ENCODE data around the gene NRP1. TPM values are rescaled to one million over a fixed set of nuclear protein-coding genes. Genes with fewer than 3 reads are reported as not detected.

The NRP1 gene
- total and polyA plus RNA-seq, 2 donors (not counting 3 experiments of a cell fraction or from before 2014, with no cell fraction given): 122 to 306 TPM

DNA sequence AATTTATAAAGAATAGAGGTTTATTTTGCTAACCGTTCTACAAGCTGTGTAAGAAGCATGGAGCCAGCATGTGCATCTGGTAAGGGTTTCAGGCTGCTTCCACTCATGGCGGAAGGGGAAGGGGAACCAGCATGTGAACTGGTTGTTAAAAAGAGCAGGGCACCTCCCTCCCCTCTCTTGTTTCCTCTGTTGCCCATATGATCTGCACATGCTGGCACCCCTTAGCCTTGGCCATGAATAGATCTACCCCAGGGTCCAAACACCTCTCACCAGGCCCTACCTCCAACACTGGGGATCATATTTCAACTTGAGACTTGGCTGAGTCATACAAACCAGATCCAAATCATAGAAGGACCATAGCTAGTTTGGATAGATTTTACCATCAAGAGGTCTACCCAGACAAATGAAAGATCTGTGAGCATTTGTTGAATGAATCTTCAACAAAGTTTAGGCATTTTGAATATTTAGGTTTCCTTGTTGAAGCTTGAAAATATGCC is 36.0 kb upstream of the NRP1 start:
- FAIRE-seq: no peak

DNA sequence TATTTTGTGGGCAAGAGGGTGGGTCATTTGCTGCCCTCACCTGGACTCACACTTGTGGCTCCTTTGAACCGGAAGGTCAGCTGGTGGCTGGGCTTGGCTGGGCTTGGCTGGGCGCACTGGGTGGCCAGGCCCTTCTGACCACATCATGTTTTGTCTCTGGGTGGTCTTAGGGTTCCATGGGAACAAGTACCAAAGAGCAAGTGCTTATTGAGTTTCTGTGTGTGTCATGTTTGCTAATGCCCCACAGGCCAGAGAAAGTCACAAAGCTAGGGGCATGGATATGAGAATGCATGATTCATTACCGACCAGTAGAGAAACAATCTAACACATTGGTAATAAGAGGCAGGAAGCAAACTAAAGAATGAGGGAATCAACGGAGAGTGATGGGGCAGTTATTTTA is 33.6 kb upstream of the NRP1 start:
- no peaks in the 10 kb centered on the region for H3K79me2 ChIP-seq (ENCODE audit: control insufficient read depth, insufficient read depth, low read length)
- ChIA-PET CTCF (no interaction called here), POLR2A (no interaction called here)
- H3K4me3 ChIP-seq (replicated peaks in 1 of 3; ENCODE audit: insufficient read depth in 1 of 3, low read depth in 1 of 3, low read length in 3 of 3): no peak overlapping the region
- H2AFZ ChIP-seq (ENCODE audit: low read depth, low read length): peak overlapping the region; percentile 22
- no TSS peak for BruUV-seq (replicated peaks)
- dilution Hi-C loops (cut with MboI; ENCODE audit: extremely low pct_ligation_motif_present, low sequenced_read_pairs): no loop called here
- no peak overlapping the region for H3K4me2 ChIP-seq (ENCODE audit: insufficient read depth, low read length)
- intact Hi-C loops (cut with micrococcal nuclease): loop anchor here (5.0 to 10.0 kb wide), 2 partner anchors 139 to 1223 kb away; no protein-coding TSS in a partner anchor
- H3K27ac ChIP-seq (ENCODE audit: insufficient read depth, low read depth, low read length): no peak overlapping the region
- DNase-seq (ENCODE audit: low read depth, low spot score) (no peak), FAIRE-seq (no peak)
- H3K4me1 ChIP-seq (ENCODE audit: control insufficient read depth, extremely low read depth, insufficient read depth, low read length): peaks cover 35% of the 10 kb centered on the region
- H3K9ac ChIP-seq (replicated peaks; ENCODE audit: extremely low read depth, insufficient read depth, low read length): no peak overlapping the region
- no peaks in the 10 kb centered on the region for H3K36me3 ChIP-seq (ENCODE audit: control insufficient read depth in 2 of 2, extremely low read depth in 1 of 2, insufficient read depth in 2 of 2, low read length in 2 of 2)
- no peaks in the 10 kb centered on the region for H3K27me3 ChIP-seq (ENCODE audit: control insufficient read depth in 2 of 2, insufficient read depth in 2 of 2, low read length in 2 of 2)
- H4K20me1 ChIP-seq (replicated peaks; ENCODE audit: control insufficient read depth, extremely low read depth, insufficient read depth, low read length): no peaks in the 10 kb centered on the region
- TF ChIP-seq POLR2AphosphoS5 (IDR thresholded peaks at IDR 0.05; ENCODE audit: insufficient read depth, low read depth, low read length) (no peak), EZH2 (IDR thresholded peaks at IDR 0.05; ENCODE audit: borderline replicate concordance, low read depth, low read length, severe bottlenecking) (no peak), FOS (IDR thresholded peaks at IDR 0.05; ENCODE audit: borderline replicate concordance, insufficient read depth, low read length) (no peak)
- peaks cover 5% of the 10 kb centered on the region for H3K9me3 ChIP-seq (replicated peaks; ENCODE audit: control insufficient read depth, insufficient read depth, low read length)
- no peaks in the 10 kb centered on the region for H3K9me1 ChIP-seq (replicated peaks; ENCODE audit: control insufficient read depth, extremely low read depth, insufficient read depth, low read length)

More for the DNA sequence above, 36.0 kb upstream of the NRP1 start:
- intact Hi-C loops (cut with micrococcal nuclease) (no loop called here), dilution Hi-C loops (cut with MboI; ENCODE audit: extremely low pct_ligation_motif_present, low sequenced_read_pairs) (no loop called here)
- Histone ChIP-seq H3K27ac (ENCODE audit: insufficient read depth, low read depth, low read length) (no peak overlapping the region), H3K27me3 (ENCODE audit: control insufficient read depth in 2 of 2, insufficient read depth in 2 of 2, low read length in 2 of 2) (no peaks in the 10 kb centered on the region), H3K36me3 (ENCODE audit: control insufficient read depth in 2 of 2, extremely low read depth in 1 of 2, insufficient read depth in 2 of 2, low read length in 2 of 2) (no peaks in the 10 kb centered on the region), H4K20me1 (replicated peaks; ENCODE audit: control insufficient read depth, extremely low read depth, insufficient read depth, low read length) (no peaks in the 10 kb centered on the region), H3K9me1 (replicated peaks; ENCODE audit: control insufficient read depth, extremely low read depth, insufficient read depth, low read length) (no peaks in the 10 kb centered on the region), H3K4me1 (ENCODE audit: control insufficient read depth, extremely low read depth, insufficient read depth, low read length) (peaks cover 11% of the 10 kb centered on the region), H3K4me2 (ENCODE audit: insufficient read depth, low read length) (no peak overlapping the region), H3K79me2 (ENCODE audit: control insufficient read depth, insufficient read depth, low read length) (no peaks in the 10 kb centered on the region), H3K4me3 (replicated peaks in 1 of 3; ENCODE audit: insufficient read depth in 1 of 3, low read depth in 1 of 3, low read length in 3 of 3) (no peak overlapping the region), H2AFZ (ENCODE audit: low read depth, low read length) (no peak overlapping the region), H3K9ac (replicated peaks; ENCODE audit: extremely low read depth, insufficient read depth, low read length) (no peak overlapping the region), H3K9me3 (replicated peaks; ENCODE audit: control insufficient read depth, insufficient read depth, low read length) (peaks cover 5% of the 10 kb centered on the region)
- ChIA-PET CTCF (interaction anchor here (1.5 kb wide), 1 partner anchor 10 kb away, joined by 4 read pairs; no protein-coding TSS in a partner anchor), POLR2A (no interaction called here)
- DNase-seq (ENCODE audit: low read depth, low spot score): no peak
- TF ChIP-seq FOS (IDR thresholded peaks at IDR 0.05; ENCODE audit: borderline replicate concordance, insufficient read depth, low read length) (peak; percentile 7), POLR2A (IDR thresholded peaks at IDR 0.05; ENCODE audit: low read depth, low read length) (no peak)
- no TSS peak for BruUV-seq (replicated peaks)

All from endothelial cell of umbilical vein (primary cell).